GM23248 (cell line): ENCODE results near the gene CHMP6. TPM values are rescaled to one million over a fixed set of nuclear protein-coding genes. Genes with fewer than 3 reads are reported as not detected.

Experiments
- DNase-seq: peaks from one replicate; pipeline ENCODE4 v3.0.0-alpha.2; 2015
- H2AFZ ChIP-seq: fragments of 200-600 bp; sonication (generic); 2 replicates; pipeline ENCODE4 v1.6.1; 2016; ENCODE audit warnings: antibody characterized with exemption
- H3F3A ChIP-seq: fragments of 200-600 bp; sonication (generic); 2 replicates; pipeline ENCODE4 v1.6.1; 2016; ENCODE audit warnings: mild to moderate bottlenecking, antibody characterized with exemption, mixed run types; ENCODE audit not compliant: insufficient read depth
- H3K27ac ChIP-seq: fragments of 200-600 bp; sonication (generic); 2 replicates; pipeline ENCODE4 v1.5.1; 2016; ENCODE audit warnings: mild to moderate bottlenecking
- H3K27me3 ChIP-seq: fragments of 200-600 bp; sonication (generic); replicated peaks from 2 replicates; pipeline ENCODE4 v1.6.1; 2016; ENCODE audit warnings: mild to moderate bottlenecking; ENCODE audit not compliant: insufficient read depth
- H3K36me3 ChIP-seq: fragments of 200-600 bp; sonication (generic); 2 replicates; pipeline ENCODE4 v1.6.1; 2016; ENCODE audit warnings: low read depth, mild to moderate bottlenecking
- H3K4me1 ChIP-seq: fragments of 200-600 bp; sonication (generic); 2 replicates; pipeline ENCODE4 v1.6.1; 2016; ENCODE audit warnings: mild to moderate bottlenecking; ENCODE audit not compliant: insufficient read depth
- H3K4me2 ChIP-seq: fragments of 200-600 bp; sonication (generic); one replicate; pipeline ENCODE4 v1.6.1; 2016; ENCODE audit warnings: mild to moderate bottlenecking; ENCODE audit not compliant: unreplicated experiment
- H3K4me3 ChIP-seq: fragments of 200-600 bp; sonication (generic); 2 replicates; pipeline ENCODE4 v1.5.1; 2016; ENCODE audit warnings: mild to moderate bottlenecking
- H3K79me2 ChIP-seq: fragments of 200-600 bp; sonication (generic); 2 replicates; pipeline ENCODE4 v1.6.1; 2016; ENCODE audit warnings: mild to moderate bottlenecking; ENCODE audit not compliant: insufficient read depth
- H3K9ac ChIP-seq: fragments of 200-600 bp; sonication (generic); 2 replicates; pipeline ENCODE4 v1.6.1; 2016; ENCODE audit warnings: mild to moderate bottlenecking
- H3K9me2 ChIP-seq: fragments of 200-600 bp; sonication (generic); 2 replicates; pipeline ENCODE4 v1.6.1; 2016; ENCODE audit warnings: mixed run types, mild to moderate bottlenecking, moderate library complexity; ENCODE audit not compliant: insufficient read depth
- H3K9me3 ChIP-seq: fragments of 200-600 bp; sonication (generic); one replicate; pipeline ENCODE4 v1.6.1; 2017; ENCODE audit warnings: low read depth
- H4K20me1 ChIP-seq: fragments of 200-600 bp; sonication (generic); 2 replicates; pipeline ENCODE4 v1.6.0; 2016; ENCODE audit not compliant: insufficient read depth
- EZH2 ChIP-seq: fragments of 200-600 bp; sonication (generic); IDR thresholded peaks from 2 replicates; pipeline ENCODE4 v1.6.1; 2018; ENCODE audit warnings: antibody characterized with exemption, mild to moderate bottlenecking; ENCODE audit not compliant: insufficient read depth, poor library complexity, severe bottlenecking
- EZH2phosphoT487 ChIP-seq: fragments of 200-600 bp; sonication (generic); IDR thresholded peaks from 2 replicates; pipeline ENCODE4 v1.6.1; 2018; ENCODE audit warnings: antibody characterized with exemption, moderate library complexity, mild to moderate bottlenecking, low read depth; ENCODE audit not compliant: insufficient read depth
- WGBS, 2 experiments: methylation state at CpG; one replicate each; pipeline ENCODE4 v1.1.6; 2015 to 2017; ENCODE audit warnings: low lambda C conversion rate in 2 of 2, low coverage in 1 of 2; ENCODE audit errors: missing lambda C conversion rate in 2 of 2; 5-methylcytosine and 5-hydroxymethylcytosine counted together
- in situ Hi-C: fragments of 300-500 bp; cut with MboI; formaldehyde crosslinking; loops from 2 replicates; pipeline ENCODE4 v1.15.0; 2020
- polyA plus RNA-seq: library from polyadenylated mRNA; unstranded; fragments of >200 nt; fragmentation: Nextera tagmentation; extraction: Ambion mirVana; gene quantifications from 2 replicates; pipeline ENCODE4 v1.2.1, GENCODE V29; 2016
- total RNA-seq: library from RNA; depleted of rRNA; stranded (reverse); fragments of >200 nt; shearing (Covaris generic); gene quantifications from 2 replicates; pipeline ENCODE4 v1.2.3, GENCODE V29; 2014

Gene CHMP6
- total and polyA plus RNA-seq, 2 experiments from 2014 or later, result 14.1 to 34.0 TPM

- Histone ChIP-seq H3K27ac (no peak overlapping the region), H3K9me2 (no peaks in the 10 kb centered on the region), H3K36me3 (peaks cover 3% of the 10 kb centered on the region; the same call in 1 of the 2 replicates), H3K9ac (no peak overlapping the region), H3K27me3 (no peaks in the 10 kb centered on the region), H3F3A (no peaks in the 10 kb centered on the region), H3K4me2 (no peak overlapping the region), H3K79me2 (no peaks in the 10 kb centered on the region), H3K9me3 (no peaks in the 10 kb centered on the region), H2AFZ (no peak overlapping the region), H4K20me1 (no peaks in the 10 kb centered on the region), H3K4me3 (no peak overlapping the region), H3K4me1 (no peaks in the 10 kb centered on the region)
- in situ Hi-C loops, result no loop called here
- TF ChIP-seq EZH2phosphoT487, result no peak
- no peak for TF ChIP-seq EZH2
- no peak for DNase-seq
- 93% methylated on average over 16 of the region's 16 CpGs for WGBS, 2 experiments
These were observed 42.6 kb upstream of the CHMP6 start for GRCh38 chr17:80948976-80949450.

GRCh38 chr17:80949451-80950421, 41.9 kb upstream of the CHMP6 start:
- H3K79me2 ChIP-seq, result no peaks in the 10 kb centered on the region

GRCh38 chr17:80950466-80951120, 41.0 kb upstream of the CHMP6 start:
- no peak overlapping the region for H3K9ac ChIP-seq
- no peaks in the 10 kb centered on the region for H3K4me1 ChIP-seq
- no peak for DNase-seq
- H4K20me1 ChIP-seq, result no peaks in the 10 kb centered on the region
- H3K9me3 ChIP-seq, result no peaks in the 10 kb centered on the region
- no peaks in the 10 kb centered on the region for H3K9me2 ChIP-seq
- peaks cover 3% of the 10 kb centered on the region; the same call in 1 of the 2 replicates for H3K36me3 ChIP-seq
- no peak overlapping the region for H3K4me2 ChIP-seq
- no peaks in the 10 kb centered on the region for H3K27me3 ChIP-seq
- WGBS, 2 experiments, result 97 to 98% methylated on average over 14 to 17 of the region's 17 CpGs
- H3K4me3 ChIP-seq, result no peak overlapping the region
- H3F3A ChIP-seq, result no peaks in the 10 kb centered on the region
- H2AFZ ChIP-seq, result no peak overlapping the region
- no peak overlapping the region for H3K27ac ChIP-seq
- TF ChIP-seq EZH2, result no peak
- TF ChIP-seq EZH2phosphoT487, result no peak
- no peaks in the 10 kb centered on the region for H3K79me2 ChIP-seq
- in situ Hi-C loops, result no loop called here

More at GRCh38 chr17:80949451-80950421, 41.9 kb upstream of the CHMP6 start:
- Histone ChIP-seq H3K27me3 (no peaks in the 10 kb centered on the region), H2AFZ (no peak overlapping the region), H3K4me3 (no peak overlapping the region), H3K9ac (no peak overlapping the region), H3K9me2 (no peaks in the 10 kb centered on the region), H3K4me1 (no peaks in the 10 kb centered on the region), H4K20me1 (no peaks in the 10 kb centered on the region), H3K36me3 (peaks cover 3% of the 10 kb centered on the region; the same call in 1 of the 2 replicates), H3K27ac (no peak overlapping the region), H3F3A (no peaks in the 10 kb centered on the region), H3K9me3 (no peaks in the 10 kb centered on the region), H3K4me2 (no peak overlapping the region)
- in situ Hi-C loops, result no loop called here
- 94 to 95% methylated on average over 42 to 44 of the region's 44 CpGs for WGBS, 2 experiments
- no peak for TF ChIP-seq EZH2
- no peak for TF ChIP-seq EZH2phosphoT487
- no peak for DNase-seq
